ENCODE results near the gene C19orf38.
"Not testable (repeated sequence)": the region's sequence is repeated elsewhere in the genome, so short reads cannot be mapped to it uniquely, and the experiment has no call there.

The C19orf38 gene

GRCh38 chr19:10830931-10831779 is 17.1 kb upstream of the C19orf38 start:
- TF ChIP-seq GATA1 (IDR thresholded peaks at IDR 0.05; ENCODE audit: low read depth, low read length), result no peak
- TF ChIP-seq POLR2A (IDR thresholded peaks at IDR 0.05; ENCODE audit: low read length), result no peak
- DNase-seq, result no peak

GRCh38 chr19:10831987-10832938 is 16.0 kb upstream of the C19orf38 start:
- no peak for TF ChIP-seq POLR2A (IDR thresholded peaks at IDR 0.05; ENCODE audit: low read length)
- DNase-seq, result no peak

- TF ChIP-seq POLR2A (IDR thresholded peaks at IDR 0.05; ENCODE audit: low read length) (no peak), GATA1 (IDR thresholded peaks at IDR 0.05; ENCODE audit: low read depth, low read length) (no peak)
- DNase-seq, result no peak
Observed at GRCh38 chr19:10832939-10833296, 15.3 kb upstream of the C19orf38 start.

GRCh38 chr19:10835089-10835753 is 13.0 kb upstream of the C19orf38 start:
- TF ChIP-seq GATA1 (IDR thresholded peaks at IDR 0.05; ENCODE audit: low read depth, low read length) (no peak), POLR2A (IDR thresholded peaks at IDR 0.05; ENCODE audit: low read length) (no peak)
- DNase-seq, result no peak

- peak; percentile 99 to 100 for DNase-seq
- TF ChIP-seq POLR2A (IDR thresholded peaks at IDR 0.05; ENCODE audit: low read length) (peak; percentile 74), GATA1 (IDR thresholded peaks at IDR 0.05; ENCODE audit: low read depth, low read length) (no peak)
Observed at GRCh38 chr19:10835754-10836478, 12.3 kb upstream of the C19orf38 start, which contains the start of gene TMED1. Gene TMED1 (minus strand): TSS chr19:10836212. CDS start chr19:10836191, 21 bp downstream.

GRCh38 chr19:10836479-10837330 is 11.5 kb upstream of the C19orf38 start:
- DNase-seq, result peak; percentile 93

GRCh38 chr19:10837649-10838048 is 10.6 kb upstream of the C19orf38 start:
- not testable (repeated sequence) for DNase-seq

More at GRCh38 chr19:10836479-10837330, 11.5 kb upstream of the C19orf38 start:
- TF ChIP-seq GATA1 (IDR thresholded peaks at IDR 0.05; ENCODE audit: low read depth, low read length) (no peak), POLR2A (IDR thresholded peaks at IDR 0.05; ENCODE audit: low read length) (no peak)

- peak; percentile 7 for TF ChIP-seq POLR2A (IDR thresholded peaks at IDR 0.05; ENCODE audit: low read length)
- TF ChIP-seq GATA1 (IDR thresholded peaks at IDR 0.05; ENCODE audit: low read depth, low read length), result no peak
- DNase-seq, result no peak
Observed at GRCh38 chr19:10838377-10838776, 9.8 kb upstream of the C19orf38 start.

- peak; percentile 73 to 86 for DNase-seq
- TF ChIP-seq GATA1 (IDR thresholded peaks at IDR 0.05; ENCODE audit: low read depth, low read length) (no peak), POLR2A (IDR thresholded peaks at IDR 0.05; ENCODE audit: low read length) (peak; percentile 41)
Observed at GRCh38 chr19:10839114-10840050, 8.8 kb upstream of the C19orf38 start.

GRCh38 chr19:10842788-10843187 is 5.4 kb upstream of the C19orf38 start:
- no peak for DNase-seq

GRCh38 chr19:10846500-10847202 is 1.6 kb upstream of the C19orf38 start:
- TF ChIP-seq POLR2A (IDR thresholded peaks at IDR 0.05; ENCODE audit: low read length) (no peak), GATA1 (IDR thresholded peaks at IDR 0.05; ENCODE audit: low read depth, low read length) (no peak)
- no peak for DNase-seq

More at GRCh38 chr19:10842788-10843187, 5.4 kb upstream of the C19orf38 start:
- no peak for TF ChIP-seq POLR2A (IDR thresholded peaks at IDR 0.05; ENCODE audit: low read length)
- TF ChIP-seq GATA1 (IDR thresholded peaks at IDR 0.05; ENCODE audit: low read depth, low read length), result no peak
